Daoy (cell line): ENCODE data around the gene KDM1B. TPM values are rescaled to one million over a fixed set of nuclear protein-coding genes. Genes with fewer than 3 reads are reported as not detected.
"Not testable (repeated sequence)": the region's sequence is repeated elsewhere in the genome, so short reads cannot be mapped to it uniquely, and the experiment has no call there.

Experiments
- DNase-seq: peaks from one replicate; pipeline ENCODE4 v3.0.0-alpha.2; 2015; ENCODE audit warnings: low read depth
- total RNA-seq: library from RNA; depleted of rRNA; stranded (reverse); fragments of >200 nt; shearing (Covaris generic); gene quantifications from 2 replicates; pipeline ENCODE4 v1.2.3, GENCODE V29; 2014

KDM1B gene
- total RNA-seq, 1 experiment from 2014 or later: 17.4 TPM

GRCh38 chr6:18186540-18187250 is 31.5 kb downstream of the KDM1B start:
- DNase-seq: no peak

- DNase-seq: no peak
Observed at GRCh38 chr6:18187701-18188100, 32.5 kb downstream of the KDM1B start.

GRCh38 chr6:18189196-18189595 is 34.0 kb downstream of the KDM1B start:
- no peak for DNase-seq

- no peak for DNase-seq
Observed at GRCh38 chr6:18192026-18192425, 36.8 kb downstream of the KDM1B start.

- DNase-seq: no peak
Observed at GRCh38 chr6:18203786-18204185, 48.6 kb downstream of the KDM1B start.

GRCh38 chr6:18204691-18205090 is 49.5 kb downstream of the KDM1B start:
- DNase-seq: no peak

GRCh38 chr6:18206591-18206990 is 51.4 kb downstream of the KDM1B start:
- DNase-seq: no peak

GRCh38 chr6:18207438-18207837 is 52.2 kb downstream of the KDM1B start:
- DNase-seq: no peak

GRCh38 chr6:18207949-18208348 is 52.7 kb downstream of the KDM1B start:
- DNase-seq: no peak

GRCh38 chr6:18208778-18209177 is 53.6 kb downstream of the KDM1B start:
- DNase-seq: not testable (repeated sequence)

GRCh38 chr6:18209539-18210197 is 54.4 kb downstream of the KDM1B start:
- DNase-seq: no peak

- no peak for DNase-seq
Observed at GRCh38 chr6:18210707-18211106, 55.5 kb downstream of the KDM1B start.

- DNase-seq: no peak
Observed at GRCh38 chr6:18211338-18211737, 56.1 kb downstream of the KDM1B start.

- no peak for DNase-seq
Observed at GRCh38 chr6:18212231-18212630, 57.0 kb downstream of the KDM1B start.

- DNase-seq: no peak
Observed at GRCh38 chr6:18213439-18213838, 58.2 kb downstream of the KDM1B start.

GRCh38 chr6:18214003-18214402 is 58.8 kb downstream of the KDM1B start:
- DNase-seq: no peak

GRCh38 chr6:18215436-18215835 is 60.2 kb downstream of the KDM1B start:
- no peak for DNase-seq

- peak; percentile 17 for DNase-seq
Observed at GRCh38 chr6:18216411-18216810, 61.2 kb downstream of the KDM1B start.

- no peak for DNase-seq
Observed at GRCh38 chr6:18218233-18218632, 63.0 kb downstream of the KDM1B start.

- no peak for DNase-seq
Observed at GRCh38 chr6:18219591-18219990, 64.4 kb downstream of the KDM1B start.

GRCh38 chr6:18221288-18221615 is 66.0 kb downstream of the KDM1B start:
- DNase-seq: no peak

GRCh38 chr6:18226451-18227105 is 71.4 kb downstream of the KDM1B start:
- DNase-seq: not testable (repeated sequence)

- not testable (repeated sequence) for DNase-seq
Observed at GRCh38 chr6:18227166-18227565, 71.9 kb downstream of the KDM1B start.
